ENCODE results near the gene WIPI1.

DNA sequence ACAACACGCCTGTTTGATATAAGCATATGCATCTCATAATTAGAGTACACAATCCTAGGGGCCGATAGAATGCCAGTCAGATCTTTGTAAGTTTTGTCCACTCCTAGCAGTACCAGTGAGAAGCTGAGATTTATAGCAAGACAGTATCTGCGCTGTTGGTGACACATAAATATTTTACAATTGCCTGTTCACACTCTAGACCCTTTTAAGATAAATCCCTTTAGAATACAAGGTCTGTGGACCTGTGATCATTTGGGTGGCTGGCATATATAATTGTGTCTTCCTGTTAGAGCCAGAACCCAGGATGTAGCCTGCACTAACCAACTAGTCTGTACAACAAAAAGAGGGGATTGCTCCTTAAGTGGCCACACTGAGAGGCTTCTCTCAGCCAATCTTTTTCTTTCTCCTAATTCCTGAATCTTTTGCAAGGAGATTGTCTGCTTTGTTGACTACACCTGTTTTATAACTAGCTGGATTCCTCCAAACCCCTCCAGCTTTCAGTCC lies 74.7 kb downstream of the WIPI1 start:
- TF ChIP-seq, protein P1, sequence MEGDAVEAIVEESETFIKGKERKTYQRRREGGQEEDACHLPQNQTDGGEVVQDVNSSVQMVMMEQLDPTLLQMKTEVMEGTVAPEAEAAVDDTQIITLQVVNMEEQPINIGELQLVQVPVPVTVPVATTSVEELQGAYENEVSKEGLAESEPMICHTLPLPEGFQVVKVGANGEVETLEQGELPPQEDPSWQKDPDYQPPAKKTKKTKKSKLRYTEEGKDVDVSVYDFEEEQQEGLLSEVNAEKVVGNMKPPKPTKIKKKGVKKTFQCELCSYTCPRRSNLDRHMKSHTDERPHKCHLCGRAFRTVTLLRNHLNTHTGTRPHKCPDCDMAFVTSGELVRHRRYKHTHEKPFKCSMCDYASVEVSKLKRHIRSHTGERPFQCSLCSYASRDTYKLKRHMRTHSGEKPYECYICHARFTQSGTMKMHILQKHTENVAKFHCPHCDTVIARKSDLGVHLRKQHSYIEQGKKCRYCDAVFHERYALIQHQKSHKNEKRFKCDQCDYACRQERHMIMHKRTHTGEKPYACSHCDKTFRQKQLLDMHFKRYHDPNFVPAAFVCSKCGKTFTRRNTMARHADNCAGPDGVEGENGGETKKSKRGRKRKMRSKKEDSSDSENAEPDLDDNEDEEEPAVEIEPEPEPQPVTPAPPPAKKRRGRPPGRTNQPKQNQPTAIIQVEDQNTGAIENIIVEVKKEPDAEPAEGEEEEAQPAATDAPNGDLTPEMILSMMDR (IDR thresholded peaks at IDR 0.05; ENCODE audit: low read depth, low read length), result no peak
- no peak for TF ChIP-seq EZH2phosphoT487 (IDR thresholded peaks at IDR 0.05; ENCODE audit: low read depth)

Measured in OCI-LY3 (cell line).